IMR-90 (cell line): ENCODE data around the gene TBATA. TPM values are rescaled to one million over a fixed set of nuclear protein-coding genes. Genes with fewer than 3 reads are reported as not detected.

ENCODE experiments used
- ATAC-seq: fragments of 200-7000 bp; cut with Tn5 transposase; 2 replicates; pipeline ENCODE4 v1.9.1; 2020; ENCODE audit warnings: low read depth, mild to moderate bottlenecking, moderate library complexity
- BruUV-seq: library from RNA; stranded (reverse); fragments of 400-500 nt; replicated peaks from 2 replicates; lab custom pipeline; 2021; lab: Mats Ljungman, UMichigan
- CTCF ChIA-PET: fragments of 300-600 bp; formaldehyde crosslinking; extraction: SDS; loops from one replicate; lab custom pipeline; 2021; ENCODE audit warnings: antibody characterized with exemption; lab: Yijun Ruan, JAX
- POLR2A ChIA-PET: fragments of 300-600 bp; sonication (Branson Sonifier 250); formaldehyde crosslinking; loops from one replicate; lab custom pipeline; 2022; ENCODE audit warnings: antibody characterized with exemption; ENCODE audit not compliant: unreplicated experiment; lab: Charles Lee
- DNase-seq: peaks from one replicate; pipeline ENCODE4 v3.0.0; 2013
- H2AFZ ChIP-seq: replicated peaks from 2 replicates; pipeline ENCODE3; 2013; ENCODE audit warnings: low read length, mild to moderate bottlenecking; ENCODE audit not compliant: poor library complexity
- H2AK5ac ChIP-seq: 2 replicates; pipeline ENCODE4 v1.6.1; 2013; ENCODE audit warnings: low read depth, low read length, inconsistent platforms
- H2AK9ac ChIP-seq: replicated peaks from 2 replicates; pipeline ENCODE3; 2013; ENCODE audit warnings: mild to moderate bottlenecking, low read depth, low read length, moderate library complexity; ENCODE audit not compliant: poor library complexity
- H2BK120ac ChIP-seq: 2 replicates; pipeline ENCODE4 v1.6.1; 2013; ENCODE audit warnings: low read depth, low read length, inconsistent platforms
- H2BK15ac ChIP-seq: 3 replicates; pipeline ENCODE4 v1.6.1; 2013; ENCODE audit warnings: low read depth, low read length, inconsistent platforms
- H2BK20ac ChIP-seq: 2 replicates; pipeline ENCODE4 v1.6.1; 2013; ENCODE audit warnings: low read depth, mild to moderate bottlenecking, inconsistent platforms, low read length, moderate library complexity
- H2BK5ac ChIP-seq: 2 replicates; pipeline ENCODE4 v1.6.1; 2013; ENCODE audit warnings: mild to moderate bottlenecking, low read depth, low read length, inconsistent platforms; ENCODE audit not compliant: poor library complexity, severe bottlenecking
- H3K14ac ChIP-seq: replicated peaks from 2 replicates; pipeline ENCODE4 v1.6.1; 2013; ENCODE audit warnings: low read depth, low read length, inconsistent platforms
- H3K18ac ChIP-seq: 2 replicates; pipeline ENCODE4 v1.6.1; 2013; ENCODE audit warnings: low read depth, low read length, control low read depth
- H3K23ac ChIP-seq: 2 replicates; pipeline ENCODE4 v1.6.1; 2013; ENCODE audit warnings: low read depth, low read length, inconsistent platforms
- H3K27ac ChIP-seq: 2 replicates; pipeline ENCODE4 v1.5.1; 2013; ENCODE audit warnings: mild to moderate bottlenecking, control low read depth, low read length; ENCODE audit not compliant: insufficient read depth
- H3K27me3 ChIP-seq: 2 replicates; pipeline ENCODE4 v1.6.1; 2013; ENCODE audit warnings: low read length; ENCODE audit not compliant: control insufficient read depth, insufficient read depth
- H3K36me3 ChIP-seq: 2 replicates; pipeline ENCODE4 v1.6.1; 2013; ENCODE audit warnings: low read length, mixed read lengths; ENCODE audit not compliant: control insufficient read depth, insufficient read depth
- H3K4ac ChIP-seq: 2 replicates; pipeline ENCODE4 v1.6.1; 2013; ENCODE audit warnings: low read depth, low read length, inconsistent platforms
- H3K4me1 ChIP-seq: 2 replicates; pipeline ENCODE4 v1.6.1; 2013; ENCODE audit warnings: low read length, mixed read lengths; ENCODE audit not compliant: control insufficient read depth, insufficient read depth
- H3K4me2 ChIP-seq: 2 replicates; pipeline ENCODE4 v1.6.1; 2013; ENCODE audit warnings: low read depth, mild to moderate bottlenecking, control low read depth, low read length, moderate library complexity
- H3K4me3 ChIP-seq: 2 replicates; pipeline ENCODE4 v1.5.1; 2013; ENCODE audit warnings: low read depth, mild to moderate bottlenecking, control low read depth, low read length, moderate library complexity; ENCODE audit not compliant: insufficient read depth
- H3K56ac ChIP-seq: 2 replicates; pipeline ENCODE4 v1.6.1; 2013; ENCODE audit warnings: low read length, inconsistent platforms; ENCODE audit not compliant: insufficient read depth; ENCODE audit errors: extremely low read depth
- H3K79me1 ChIP-seq, 2 experiments: 2 replicates each; pipeline ENCODE4 v1.6.1; 2013; ENCODE audit warnings: low read length in 2 of 2, inconsistent platforms in 1 of 2, low read depth in 1 of 2
- H3K9ac ChIP-seq: 2 replicates; pipeline ENCODE4 v1.6.1; 2013; ENCODE audit warnings: low read depth, low read length, control low read depth
- H3K9me1 ChIP-seq: 2 replicates; pipeline ENCODE4 v1.6.1; 2013; ENCODE audit warnings: low read length, inconsistent platforms; ENCODE audit not compliant: insufficient read depth
- H3K9me3 ChIP-seq: 2 replicates; pipeline ENCODE4 v1.6.1; 2013; ENCODE audit warnings: low read length; ENCODE audit not compliant: control insufficient read depth, insufficient read depth
- H4K20me1 ChIP-seq: 2 replicates; pipeline ENCODE4 v1.6.1; 2013; ENCODE audit warnings: low read length, inconsistent platforms; ENCODE audit not compliant: insufficient read depth
- H4K5ac ChIP-seq: 2 replicates; pipeline ENCODE4 v1.6.1; 2013; ENCODE audit warnings: mild to moderate bottlenecking, low read depth, low read length, control low read depth
- H4K8ac ChIP-seq, 2 experiments: 2 replicates each; pipeline ENCODE4 v1.6.1; 2013; ENCODE audit warnings: low read depth in 2 of 2, low read length in 2 of 2, control low read depth in 1 of 2, inconsistent platforms in 1 of 2
- H4K91ac ChIP-seq: 2 replicates; pipeline ENCODE4 v1.6.1; 2013; ENCODE audit warnings: low read depth, low read length, inconsistent platforms; ENCODE audit not compliant: insufficient read depth
- BHLHE40 ChIP-seq: fragments of 150-350 bp; IDR thresholded peaks from 2 replicates; pipeline ENCODE4 v1.6.1; 2016; ENCODE audit warnings: mild to moderate bottlenecking, low read depth, low read length
- CEBPB ChIP-seq: IDR thresholded peaks from 2 replicates; pipeline ENCODE4 v1.6.1; 2012; ENCODE audit warnings: low read depth, low read length, improper control_type of control experiment
- CTCF ChIP-seq: conservative IDR thresholded peaks from 2 replicates; pipeline ENCODE4 v1.5.1; 2012; ENCODE audit warnings: mild to moderate bottlenecking, low read depth, low read length, improper control_type of control experiment
- FOS ChIP-seq: fragments of 150-350 bp; IDR thresholded peaks from 2 replicates; pipeline ENCODE4 v1.6.1; 2016; ENCODE audit warnings: low read depth, low read length
- MAZ ChIP-seq: IDR thresholded peaks from 2 replicates; pipeline ENCODE4 v1.6.1; 2012; ENCODE audit warnings: low read depth, mild to moderate bottlenecking, low read length, improper control_type of control experiment, moderate library complexity, borderline replicate concordance
- MXI1 ChIP-seq: IDR thresholded peaks from 2 replicates; pipeline ENCODE4 v1.6.1; 2012; ENCODE audit warnings: low read depth, mild to moderate bottlenecking, low read length, moderate library complexity, borderline replicate concordance
- NFE2L2 ChIP-seq: fragments of 150-350 bp; IDR thresholded peaks from 2 replicates; pipeline ENCODE4 v1.6.1; 2016; ENCODE audit warnings: low read depth, mild to moderate bottlenecking, low read length
- POLR2A ChIP-seq: IDR thresholded peaks from 2 replicates; pipeline ENCODE4 v1.6.1; 2012; ENCODE audit warnings: mild to moderate bottlenecking, low read depth, low read length
- RAD21 ChIP-seq: IDR thresholded peaks from 2 replicates; pipeline ENCODE4 v1.6.1; 2012; ENCODE audit warnings: low read length, improper control_type of control experiment
- RFX5 ChIP-seq: IDR thresholded peaks from 2 replicates; pipeline ENCODE4 v1.8.0; 2012; ENCODE audit warnings: low read depth, mild to moderate bottlenecking, low read length, moderate library complexity
- USF2 ChIP-seq: fragments of 150-350 bp; IDR thresholded peaks from 2 replicates; pipeline ENCODE4 v1.6.1; 2017; ENCODE audit warnings: mild to moderate bottlenecking, antibody characterized with exemption, low read length, low read depth
- WGBS, 2 experiments: methylation state at CpG; one replicate each; pipeline versions ENCODE4 v1.1.5 to v1.1.7; 2013; ENCODE audit warnings: missing lambda C conversion rate in 2 of 2; ENCODE audit not compliant: insufficient read length in 1 of 2; ENCODE audit errors: extremely low coverage in 2 of 2; 5-methylcytosine and 5-hydroxymethylcytosine counted together
- dilution Hi-C: fragments of 300-500 bp; cut with HindIII; formaldehyde crosslinking; loops from one replicate; pipeline ENCODE4 v1.14.3; 2018; ENCODE audit warnings: low sequenced_read_pairs; ENCODE audit not compliant: unreplicated experiment
- in situ Hi-C: fragments of 300-500 bp; cut with MboI; formaldehyde crosslinking; loops from 3 replicates; pipeline ENCODE4 v1.14.3; 2019; ENCODE audit warnings: low sequenced_read_pairs, inconsistent platforms, mixed read lengths
- intact Hi-C: fragments of 100-400 bp; cut with micrococcal nuclease; formaldehyde crosslinking; loops from 2 replicates; pipeline ENCODE4 v1.10.0; 2022
- polyA plus RNA-seq, 3 experiments: library from polyadenylated mRNA; depleted of rRNA; stranded (reverse); fragments of >200 nt; gene quantifications; 2 replicates each; pipeline ENCODE4 v1.2.3, GENCODE V29; 2012; ENCODE audit warnings: low replicate concordance in 1 of 3
- total RNA-seq: library from RNA; depleted of rRNA; stranded (reverse); fragments of >200 nt; gene quantifications from 2 replicates; pipeline ENCODE4 v1.2.3, GENCODE V29; 2012

TBATA gene
- total and polyA plus RNA-seq, 2 of the 4 experiments (the other 2 are of a cell fraction), result not detected

GRCh38 chr10:70815504-70816219 lies 30.5 kb upstream of the TBATA start, which contains the start of gene SGPL1 (continued):
- TF ChIP-seq USF2 (no peak), FOS (no peak), MAZ (peak; percentile 82)

- no peak overlapping the region for H4K8ac ChIP-seq
- no peak overlapping the region for H2BK20ac ChIP-seq
- H2AK9ac ChIP-seq, result no peak overlapping the region
- H3K23ac ChIP-seq, result no peak overlapping the region
- H3K4me2 ChIP-seq, result no peak overlapping the region
- no peak overlapping the region for H2BK15ac ChIP-seq
- no peaks in the 10 kb centered on the region for H3K4me1 ChIP-seq
- H3K4ac ChIP-seq, result no peak overlapping the region
- ChIA-PET CTCF (no interaction called here), POLR2A (no interaction called here)
- H3K79me1 ChIP-seq, result peaks cover 5 to 22% of the 10 kb centered on the region in 2 experiments
- H3K9me1 ChIP-seq, result no peaks in the 10 kb centered on the region
- DNase-seq (no peak), ATAC-seq (no peak)
- intact Hi-C loops, result loop anchor here (10.0 kb wide), 1 partner anchor 401 kb away; the partner anchor contains the start of gene UNC5B
- H3K18ac ChIP-seq, result no peak overlapping the region
- H3K27ac ChIP-seq, result no peak overlapping the region
- H3K36me3 ChIP-seq, result no peaks in the 10 kb centered on the region; the same call in 1 of the 2 replicates
- dilution Hi-C loops, result no loop called here
- no TSS peak for BruUV-seq
- H3K14ac ChIP-seq, result no peak overlapping the region
- H3K56ac ChIP-seq, result no peak overlapping the region
- in situ Hi-C loops, result loop anchor here (5.0 kb wide), 1 partner anchor 68 kb away; no protein-coding TSS in a partner anchor
- peaks cover 7% of the 10 kb centered on the region; the same call in 1 of the 2 replicates for H3K27me3 ChIP-seq
- H2AK5ac ChIP-seq, result no peak overlapping the region
- no peak overlapping the region for H4K5ac ChIP-seq
- H2BK120ac ChIP-seq, result no peak overlapping the region
- no peaks in the 10 kb centered on the region for H3K9me3 ChIP-seq
- no peak overlapping the region for H3K4me3 ChIP-seq
- WGBS, 2 experiments, result no CpG with 5 or more reads among the region's 4 CpGs
- H4K20me1 ChIP-seq, result no peaks in the 10 kb centered on the region; the same call in 1 of the 2 replicates
- H2AFZ ChIP-seq, result no peak overlapping the region
- no peak overlapping the region for H2BK5ac ChIP-seq
- no peak overlapping the region for H3K9ac ChIP-seq
- no peak overlapping the region for H4K91ac ChIP-seq
- TF ChIP-seq MAZ (no peak), MXI1 (no peak), BHLHE40 (no peak), NFE2L2 (no peak), CTCF (no peak), RFX5 (no peak), USF2 (no peak), RAD21 (no peak), CEBPB (no peak), POLR2A (no peak)
Measured at GRCh38 chr10:70814126-70814525, 28.9 kb upstream of the TBATA start.
